ENCODE measurements around the gene TMEM269.

TMEM269 gene

DNA sequence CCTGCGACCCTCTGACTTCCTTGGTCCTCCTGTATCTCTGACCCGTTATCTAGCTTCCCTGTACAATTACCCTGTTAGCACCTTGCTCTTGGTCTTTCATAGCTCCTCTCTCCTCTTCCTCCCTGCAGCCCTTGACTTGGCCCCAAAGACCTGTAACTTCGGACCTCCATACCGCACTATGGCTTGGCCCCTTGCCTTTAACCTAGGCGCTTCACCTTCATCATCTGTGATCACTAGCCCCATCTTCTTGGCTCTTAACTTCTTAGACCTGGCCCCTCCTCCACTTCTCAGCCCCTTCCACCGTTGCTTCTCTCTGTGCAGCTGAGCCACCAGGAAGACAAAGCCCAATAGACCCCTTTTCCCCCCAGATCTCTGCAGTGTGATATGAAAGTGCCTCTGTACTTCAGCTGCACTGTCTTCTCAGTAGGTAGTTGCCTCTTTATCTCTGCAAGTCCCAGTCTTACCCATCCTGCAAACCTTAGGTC is 62.4 kb downstream of the TMEM269 start:
- DNase-seq (ENCODE audit: low spot score) (peak; percentile 27), FAIRE-seq (no peak)

DNA sequence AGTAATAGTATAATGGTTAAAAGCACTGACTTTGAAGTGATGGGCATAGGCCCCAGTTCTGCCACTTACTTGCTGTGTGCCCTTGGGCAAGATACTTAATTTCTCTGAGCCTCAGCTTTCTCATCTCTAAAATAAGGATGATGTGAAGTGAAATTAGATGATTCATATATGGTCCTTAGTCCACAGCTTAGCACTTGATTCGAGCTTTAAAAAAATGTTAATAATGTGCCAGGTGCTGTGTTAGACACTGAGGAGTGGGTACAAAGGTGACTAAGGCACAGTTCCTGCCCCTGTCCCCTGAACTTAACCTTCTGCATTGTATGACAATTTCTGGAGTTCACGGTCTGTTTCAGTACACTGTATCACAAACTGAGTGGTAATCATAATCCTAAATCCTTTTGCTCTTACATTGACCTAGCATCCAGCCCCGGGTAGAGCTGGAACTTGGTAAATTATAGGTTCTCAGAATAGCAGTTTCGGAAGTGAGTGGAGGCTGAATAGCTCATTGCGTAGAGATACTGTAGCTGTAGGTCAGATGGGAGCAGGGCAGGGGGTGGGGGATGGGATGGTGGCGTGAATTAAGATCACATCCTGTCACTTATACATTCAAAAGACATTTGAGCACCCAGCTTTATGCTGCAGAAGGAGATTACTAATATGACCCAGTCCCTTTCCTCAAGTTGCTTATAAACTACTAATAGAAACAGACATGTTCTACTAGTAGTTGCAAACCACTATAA is 63.1 kb downstream of the TMEM269 start:
- no peak for FAIRE-seq
- DNase-seq (ENCODE audit: low spot score) = no peak

DNA sequence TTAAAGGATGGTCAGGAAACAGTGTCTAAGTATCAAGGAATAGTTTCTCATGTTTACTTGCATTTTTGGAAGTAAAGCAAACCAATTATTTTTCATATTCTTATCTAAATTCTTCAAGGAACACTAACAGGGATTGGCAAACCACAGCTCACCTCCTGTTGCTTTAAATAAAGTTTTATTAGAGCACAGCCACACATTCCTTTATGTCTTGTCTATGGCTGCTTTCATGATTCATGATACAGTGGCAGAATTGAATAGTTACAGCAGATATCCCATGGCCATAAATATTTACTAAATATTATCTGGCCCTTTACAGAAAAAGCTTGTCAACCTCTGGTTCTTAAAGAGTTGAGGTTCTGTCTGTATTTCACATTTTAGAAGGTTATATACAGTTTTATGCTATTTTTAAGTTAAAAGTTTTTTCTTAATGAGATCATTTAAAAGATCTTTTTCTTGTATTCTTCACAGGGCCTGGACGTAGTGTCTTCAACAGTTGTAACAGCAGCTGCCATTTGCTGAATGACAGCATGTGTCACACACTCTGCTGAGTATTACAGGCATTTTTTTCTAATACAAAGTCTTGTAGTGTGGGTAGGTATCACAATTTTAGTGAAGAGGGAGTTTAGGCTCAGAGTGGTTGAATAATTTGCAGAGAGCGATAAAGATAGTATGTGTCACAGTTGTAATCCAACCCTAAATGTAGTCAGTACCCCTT is 64.2 kb downstream of the TMEM269 start:
- no peak for DNase-seq (ENCODE audit: low spot score)
- no peak for FAIRE-seq

DNA sequence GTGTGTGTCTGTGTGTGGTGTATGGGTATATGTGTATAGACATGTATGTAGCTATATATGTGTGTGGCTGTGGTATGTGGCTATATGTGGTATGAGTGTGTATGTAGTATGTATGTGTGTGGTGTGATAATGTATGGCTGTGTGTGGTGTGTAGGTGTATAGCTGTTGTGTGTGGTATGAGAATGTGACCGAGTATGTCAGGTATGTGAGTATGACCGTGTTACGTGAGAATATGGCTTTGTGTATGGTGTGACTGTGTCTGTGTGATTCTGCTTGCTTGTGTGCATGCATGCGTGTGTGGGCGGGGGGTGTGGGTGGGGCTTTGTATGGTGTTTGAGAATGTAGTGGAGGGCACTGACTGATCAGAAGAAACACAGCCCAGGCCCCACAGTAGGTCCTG is 65.2 kb downstream of the TMEM269 start:
- FAIRE-seq (peak; percentile 94), DNase-seq (ENCODE audit: low spot score) (no peak)
